GM18508 (cell line): ENCODE measurements around the gene MAP3K1.
A peak's percentile ranks its signal among the peaks of the same experiment; 100 is the strongest.
"Not testable (repeated sequence)": the region's sequence is repeated elsewhere in the genome, so short reads cannot be mapped to it uniquely, and the experiment has no call there.

Source experiments
- ATAC-seq: cut with Tn5 transposase; IDR thresholded peaks from one replicate; pipeline ENCODE4 v1.9.1; 2021; ENCODE audit warnings: moderate number of reproducible peaks; ENCODE audit not compliant: insufficient read depth, unreplicated experiment

MAP3K1 gene

GRCh38 chr5:56814963-56815657 is at the start of gene MAP3K1:
TSS of gene MAP3K1 (plus strand) at chr5:56815549. CDS start at chr5:56815574, 25 bp downstream.
- no peak for ATAC-seq

GRCh38 chr5:56766926-56767325 is 48.4 kb upstream of the MAP3K1 start:
- no peak for ATAC-seq

GRCh38 chr5:56769875-56770604 is 45.3 kb upstream of the MAP3K1 start:
- no peak for ATAC-seq

GRCh38 chr5:56772767-56773166 is 42.6 kb upstream of the MAP3K1 start:
- ATAC-seq = no peak

GRCh38 chr5:56774957-56775356 is 40.4 kb upstream of the MAP3K1 start:
- ATAC-seq = no peak

- not testable (repeated sequence) for ATAC-seq
These were observed 39.0 kb upstream of the MAP3K1 start for GRCh38 chr5:56776212-56776846.

- ATAC-seq = no peak
These were observed 32.1 kb upstream of the MAP3K1 start for GRCh38 chr5:56783261-56783660.

- ATAC-seq = no peak
These were observed 29.0 kb upstream of the MAP3K1 start for GRCh38 chr5:56786346-56786745.

GRCh38 chr5:56791396-56791795 is 24.0 kb upstream of the MAP3K1 start:
- ATAC-seq = peak; percentile 83

GRCh38 chr5:56798521-56798920 is 16.8 kb upstream of the MAP3K1 start:
- no peak for ATAC-seq

GRCh38 chr5:56800186-56800585 is 15.2 kb upstream of the MAP3K1 start:
- ATAC-seq = no peak

- no peak for ATAC-seq
These were observed 14.1 kb upstream of the MAP3K1 start for GRCh38 chr5:56801256-56801655.

GRCh38 chr5:56802205-56802604 is 13.1 kb upstream of the MAP3K1 start:
- ATAC-seq = no peak

- no peak for ATAC-seq
These were observed 12.3 kb upstream of the MAP3K1 start for GRCh38 chr5:56803025-56803424.

- no peak for ATAC-seq
These were observed 11.5 kb upstream of the MAP3K1 start for GRCh38 chr5:56803894-56804293.

- ATAC-seq = no peak
These were observed 7.7 kb upstream of the MAP3K1 start for GRCh38 chr5:56807679-56808078.

- ATAC-seq = no peak
These were observed 7.1 kb upstream of the MAP3K1 start for GRCh38 chr5:56808211-56808610.

GRCh38 chr5:56810826-56811225 is 4.5 kb upstream of the MAP3K1 start:
- no peak for ATAC-seq

GRCh38 chr5:56812110-56812509 is 3.2 kb upstream of the MAP3K1 start:
- no peak for ATAC-seq

GRCh38 chr5:56813302-56813701 is 2.0 kb upstream of the MAP3K1 start:
- ATAC-seq = no peak

GRCh38 chr5:56814361-56814962 is 887 bp upstream of the MAP3K1 start:
- ATAC-seq = no peak
